Fibroblast of lung (primary cell): ENCODE measurements around the gene TADA2B. TPM values are rescaled to one million over a fixed set of nuclear protein-coding genes. Genes with fewer than 3 reads are reported as not detected.

Source experiments
- DNase-seq, 2 donors: peaks; one replicate each; pipeline versions ENCODE4 v3.0.0 to v3.0.0-alpha.2; 2010; ENCODE audit warnings: low read depth in 2 of 2
- H2AFZ ChIP-seq: 2 replicates; pipeline ENCODE4 v1.5.1; 2012; ENCODE audit warnings: low read length, control low read depth, inconsistent platforms
- H3K27ac ChIP-seq: 2 replicates; pipeline ENCODE4 v1.5.1; 2011; ENCODE audit warnings: low read length, control low read depth; ENCODE audit not compliant: insufficient read depth
- H3K27me3 ChIP-seq: 2 replicates; pipeline ENCODE4 v1.5.1; 2011; ENCODE audit warnings: mild to moderate bottlenecking, low read length; ENCODE audit not compliant: control insufficient read depth, insufficient read depth
- H3K36me3 ChIP-seq: 2 replicates; pipeline ENCODE4 v1.5.1; 2011; ENCODE audit warnings: low read length; ENCODE audit not compliant: control insufficient read depth, insufficient read depth
- H3K4me1 ChIP-seq: 2 replicates; pipeline ENCODE4 v1.5.1; 2011; ENCODE audit warnings: low read length; ENCODE audit not compliant: control insufficient read depth, insufficient read depth; ENCODE audit errors: extremely low read depth
- H3K4me2 ChIP-seq: 2 replicates; pipeline ENCODE4 v1.5.1; 2011; ENCODE audit warnings: low read length, control low read depth; ENCODE audit not compliant: insufficient read depth; ENCODE audit errors: extremely low read depth
- H3K4me3 ChIP-seq, 4 experiments: fragments of 200-600 bp in 1 of 4; sonication (generic) in 1 of 4; replicated peaks in 1 of 4; 2 replicates each; pipeline ENCODE4 v1.5.1; 2011 to 2016; ENCODE audit warnings: low read length in 4 of 4, low read depth in 3 of 4, mild to moderate bottlenecking in 3 of 4, control low read depth in 2 of 4, inconsistent platforms in 1 of 4, mixed read lengths in 1 of 4; ENCODE audit not compliant: insufficient read depth in 1 of 4; ENCODE audit errors: control extremely low read depth in 1 of 4
- H3K79me2 ChIP-seq: 2 replicates; pipeline ENCODE4 v1.5.1; 2012; ENCODE audit warnings: mild to moderate bottlenecking, low read length, inconsistent platforms; ENCODE audit not compliant: control insufficient read depth, insufficient read depth
- H3K9ac ChIP-seq: 2 replicates; pipeline ENCODE4 v1.5.1; 2011; ENCODE audit warnings: mild to moderate bottlenecking, low read length, control low read depth; ENCODE audit not compliant: insufficient read depth
- H3K9me3 ChIP-seq: 2 replicates; pipeline ENCODE4 v1.5.1; 2012; ENCODE audit warnings: low read depth, low read length; ENCODE audit not compliant: control insufficient read depth, insufficient read depth
- H4K20me1 ChIP-seq: 2 replicates; pipeline ENCODE4 v1.5.1; 2011; ENCODE audit warnings: low read length; ENCODE audit not compliant: control insufficient read depth, insufficient read depth; ENCODE audit errors: extremely low read depth
- CTCF ChIP-seq, 2 donors: IDR thresholded peaks in 1 of 2; conservative IDR thresholded peaks in 1 of 2; 1 replicate in 1 of 2; 2 replicates in 1 of 2; pipeline ENCODE4 v1.5.1; 2011 to 2012; ENCODE audit warnings: low read length in 2 of 2, control low read depth in 1 of 2, inconsistent platforms in 1 of 2, low read depth in 1 of 2, mild to moderate bottlenecking in 1 of 2
- EZH2 ChIP-seq: IDR thresholded peaks from 2 replicates; pipeline ENCODE4 v1.5.1; 2012; ENCODE audit warnings: low read length, control low read depth, mild to moderate bottlenecking; ENCODE audit errors: missing control alignments
- polyA plus RNA-seq, 2 donors: library from polyadenylated mRNA; depleted of rRNA in 1 of 2; stranded (reverse) in 1 of 2; unstranded in 1 of 2; fragments of >200 nt; gene quantifications; 2 replicates each; pipeline ENCODE4 v1.2.1, GENCODE V29; 2011 to 2012; ENCODE audit warnings: missing spikeins in 1 of 2
- total RNA-seq: library from RNA; depleted of rRNA; stranded (reverse); fragments of >200 nt; gene quantifications from 2 replicates; pipeline ENCODE4 v1.2.1, GENCODE V29; 2014

The TADA2B gene
- total and polyA plus RNA-seq, 2 donors (not counting 1 experiment from before 2014, with no cell fraction given) = 8.0 to 12.6 TPM

- Histone ChIP-seq H3K9me3 (no peaks in the 10 kb centered on the region), H3K79me2 (no peaks in the 10 kb centered on the region), H2AFZ (no peak overlapping the region), H3K9ac (no peak overlapping the region), H3K27me3 (no peaks in the 10 kb centered on the region), H3K4me3 (no peak overlapping the region), H4K20me1 (no peaks in the 10 kb centered on the region), H3K4me2 (no peak overlapping the region), H3K27ac (no peak overlapping the region), H3K36me3 (peaks cover 13% of the 10 kb centered on the region), H3K4me1 (no peaks in the 10 kb centered on the region)
- no peak for DNase-seq
- TF ChIP-seq EZH2 (no peak), CTCF (conservative IDR thresholded peaks at IDR 0.05 in 1 of 2, IDR thresholded peaks at IDR 0.05 in 1 of 2; ENCODE audit: low read depth in 1 of 2, low read length in 2 of 2) (no peak)
Measured at GRCh38 chr4:7000421-7001176, 42.6 kb upstream of the TADA2B start.

DNA sequence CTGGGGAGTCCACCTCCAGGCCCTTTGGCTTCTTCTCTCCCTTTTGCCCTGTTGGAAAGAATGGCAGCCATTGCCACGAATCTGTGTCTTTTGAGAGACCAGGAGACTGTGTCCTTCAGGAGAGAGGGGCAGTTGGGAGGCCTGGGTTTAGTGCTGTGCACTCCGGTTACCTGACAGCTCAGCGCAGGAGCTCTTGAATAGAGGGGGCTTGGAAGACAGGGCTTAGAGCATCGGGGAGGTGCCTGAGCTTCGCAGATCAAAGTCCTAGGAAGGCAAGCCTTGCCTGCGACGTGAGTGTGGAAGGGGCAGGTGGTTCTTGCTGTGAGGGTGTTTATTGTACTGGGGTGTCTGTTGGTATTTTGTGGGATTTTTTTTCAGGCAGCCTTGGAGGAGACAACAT, 41.9 kb upstream of the TADA2B start:
- Histone ChIP-seq H3K4me2 (no peak overlapping the region), H3K4me3 (no peak overlapping the region), H3K27me3 (no peaks in the 10 kb centered on the region), H3K4me1 (no peaks in the 10 kb centered on the region), H3K79me2 (no peaks in the 10 kb centered on the region), H3K27ac (no peak overlapping the region), H3K9me3 (no peaks in the 10 kb centered on the region), H3K36me3 (peaks cover 13% of the 10 kb centered on the region), H2AFZ (no peak overlapping the region), H4K20me1 (no peaks in the 10 kb centered on the region), H3K9ac (no peak overlapping the region)
- TF ChIP-seq CTCF (conservative IDR thresholded peaks at IDR 0.05 in 1 of 2, IDR thresholded peaks at IDR 0.05 in 1 of 2; ENCODE audit: low read depth in 1 of 2, low read length in 2 of 2) (no peak), EZH2 (no peak)
- DNase-seq = no peak

GRCh38 chr4:7002336-7002735, 40.8 kb upstream of the TADA2B start:
- Histone ChIP-seq H4K20me1 (no peaks in the 10 kb centered on the region), H3K79me2 (no peaks in the 10 kb centered on the region), H2AFZ (no peak overlapping the region), H3K27ac (no peak overlapping the region), H3K36me3 (peaks cover 11% of the 10 kb centered on the region), H3K9me3 (no peaks in the 10 kb centered on the region), H3K27me3 (no peaks in the 10 kb centered on the region), H3K4me1 (no peaks in the 10 kb centered on the region), H3K4me3 (no peak overlapping the region), H3K4me2 (no peak overlapping the region), H3K9ac (no peak overlapping the region)
- DNase-seq = no peak
- no peak for TF ChIP-seq CTCF (conservative IDR thresholded peaks at IDR 0.05 in 1 of 2, IDR thresholded peaks at IDR 0.05 in 1 of 2; ENCODE audit: low read depth in 1 of 2, low read length in 2 of 2)
- TF ChIP-seq EZH2 = no peak
